Measurements from ENCODE around the gene GDAP2. TPM values are rescaled to one million over a fixed set of nuclear protein-coding genes. Genes with fewer than 3 reads are reported as not detected.
A peak's percentile ranks its signal among the peaks of the same experiment; 100 is the strongest.

The GDAP2 gene
- total and polyA plus RNA-seq, 2 of the 4 experiments (the other 2 are of a cell fraction): 5.4 to 27.1 TPM

DNA sequence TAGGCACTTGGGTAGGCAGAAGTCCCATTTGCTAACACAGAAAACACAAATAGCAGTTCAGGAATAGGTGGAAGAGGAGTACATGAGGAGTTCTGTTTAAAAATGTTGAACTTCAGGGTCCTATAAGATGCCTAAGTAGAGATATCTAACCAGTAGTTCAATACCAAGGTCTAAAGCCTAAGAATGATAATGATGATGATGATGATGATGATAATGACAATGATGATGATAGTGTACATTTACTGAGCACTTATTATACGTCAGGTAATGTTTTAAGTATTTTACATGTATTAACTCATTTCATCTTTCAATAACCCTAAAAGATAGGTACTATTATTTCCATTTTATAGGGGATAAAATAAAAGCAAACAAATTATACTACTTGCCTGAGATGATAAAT, 50.1 kb downstream of the GDAP2 start:
- no peak for TF ChIP-seq RCOR1 (IDR thresholded peaks at IDR 0.05; ENCODE audit: insufficient replicate concordance, low read length)
- TF ChIP-seq CHD1 (IDR thresholded peaks at IDR 0.05; ENCODE audit: low read depth, low read length): no peak
- no peak for TF ChIP-seq NFE2L2 (IDR thresholded peaks at IDR 0.05; ENCODE audit: low read depth, low read length)
- Histone ChIP-seq H3K27me3 (ENCODE audit: control insufficient read depth, insufficient read depth, low read length) (no peaks in the 10 kb centered on the region), H4K5ac (ENCODE audit: low read depth, low read length) (no peak overlapping the region; the same call in 1 of the 2 replicates), H3K9me3 (ENCODE audit: control insufficient read depth, insufficient read depth, low read length) (peaks cover 4% of the 10 kb centered on the region; the same call in 1 of the 2 replicates), H2BK5ac (ENCODE audit: low read depth, low read length, poor library complexity, severe bottlenecking) (no peak overlapping the region), H3K4me1 (ENCODE audit: control insufficient read depth, insufficient read depth, low read length) (peaks cover 6% of the 10 kb centered on the region; the same call in 1 of the 2 replicates), H3K27ac (ENCODE audit: insufficient read depth, low read length) (0 out of 2 replicates have a peak overlapping the region, but pooled peaks have one; percentile 22), H3K23ac (ENCODE audit: low read depth, low read length) (no peak overlapping the region), H3K18ac (ENCODE audit: low read depth, low read length) (peak overlapping the region; percentile 20; the same call in 1 of the 2 replicates), H3K4me3 (ENCODE audit: insufficient read depth, low read depth, low read length) (no peak overlapping the region), H3K9ac (ENCODE audit: low read depth, low read length) (no peak overlapping the region; the same call in 1 of the 2 replicates), H3K56ac (ENCODE audit: extremely low read depth, insufficient read depth, low read length) (no peak overlapping the region), H3K4me2 (ENCODE audit: low read depth, low read length) (no peak overlapping the region), H2BK15ac (ENCODE audit: low read depth, low read length) (no peak overlapping the region), H3K36me3 (ENCODE audit: control insufficient read depth, insufficient read depth, low read length) (peaks cover 18% of the 10 kb centered on the region), H2BK120ac (ENCODE audit: low read depth, low read length) (no peak overlapping the region), H3K4ac (ENCODE audit: low read depth, low read length) (peak overlapping the region; percentile 13; the same call in 1 of the 2 replicates), H3K79me1 (ENCODE audit: low read depth in 1 of 2, low read length in 2 of 2) (peaks cover 0 to 3% of the 10 kb centered on the region in 2 experiments; a peak in 2 of 4 replicates), H2BK20ac (ENCODE audit: low read depth, low read length) (peak overlapping the region; percentile 8; the same call in 1 of the 2 replicates), H4K8ac (ENCODE audit: low read depth in 2 of 2, low read length in 2 of 2) (no peak overlapping the region; a peak in 1 of 4 replicates), H2AK9ac (replicated peaks; ENCODE audit: low read depth, low read length, poor library complexity) (no peak overlapping the region), H2AK5ac (ENCODE audit: low read depth, low read length) (peak overlapping the region; percentile 5; the same call in 1 of the 2 replicates), H3K14ac (replicated peaks; ENCODE audit: low read depth, low read length) (peak overlapping the region; percentile 6; the same call in 1 of the 2 replicates), H4K91ac (ENCODE audit: insufficient read depth, low read depth, low read length) (no peak overlapping the region), H4K20me1 (ENCODE audit: insufficient read depth, low read length) (no peaks in the 10 kb centered on the region), H2AFZ (replicated peaks; ENCODE audit: low read length, poor library complexity) (no peak overlapping the region), H3K9me1 (ENCODE audit: insufficient read depth, low read length) (peaks cover 3% of the 10 kb centered on the region; the same call in 1 of the 2 replicates)
- WGBS, 2 experiments (ENCODE audit: extremely low coverage in 2 of 2, insufficient read length in 1 of 2): no CpG with 5 or more reads among the region's 1 CpG
- dilution Hi-C loops (cut with HindIII; ENCODE audit: low sequenced_read_pairs, unreplicated experiment): no loop called here
- ChIA-PET POLR2A (ENCODE audit: unreplicated experiment) (no interaction called here), CTCF (no interaction called here)
- DNase-seq (no peak), ATAC-seq (ENCODE audit: low read depth) (no peak)
- intact Hi-C loops (cut with micrococcal nuclease): no loop called here
- in situ Hi-C loops (cut with MboI; ENCODE audit: low sequenced_read_pairs): loop anchor here (25.0 kb wide), 1 partner anchor 117 kb away; no protein-coding TSS in a partner anchor
- BruUV-seq (replicated peaks): no TSS peak
